Right lobe of liver (tissue), 6 donors: ENCODE data around the gene MUC13. TPM values are rescaled to one million over a fixed set of nuclear protein-coding genes. Genes with fewer than 3 reads are reported as not detected.

Experiments
- ATAC-seq, 4 donors: fragments of 200-7000 bp; cut with Tn5 transposase; one replicate each; pipeline ENCODE4 v1.9.1; 2020; ENCODE audit warnings: mild to moderate bottlenecking in 4 of 4, moderate library complexity in 4 of 4
- DNase-seq, 3 donors: peaks; one replicate each; pipeline ENCODE4 v3.0.0-alpha.2; 2020
- H3K27ac ChIP-seq, 3 donors: fragments of 200-600 bp; one replicate each; pipeline ENCODE4 v1.8.0; 2022
- H3K27me3 ChIP-seq, 2 donors: fragments of 200-600 bp; one replicate each; pipeline ENCODE4 v1.8.0; 2022
- H3K36me3 ChIP-seq, 4 donors: fragments of 200-600 bp; sonication (generic) in 1 of 4; one replicate each; pipeline versions ENCODE4 v1.5.1 to v1.8.0; 2017 to 2022; ENCODE audit warnings: control low read depth in 1 of 4
- H3K4me1 ChIP-seq, 4 donors: fragments of 200-600 bp; sonication (generic) in 1 of 4; one replicate each; pipeline versions ENCODE4 v1.5.1 to v1.8.0; 2017 to 2022; ENCODE audit warnings: control low read depth in 1 of 4
- H3K4me3 ChIP-seq, 3 donors: fragments of 200-600 bp; one replicate each; pipeline ENCODE4 v1.8.0; 2022
- H3K9me3 ChIP-seq, 4 donors: fragments of 200-600 bp; sonication (generic) in 1 of 4; one replicate each; pipeline versions ENCODE4 v1.5.1 to v1.8.0; 2017 to 2022; ENCODE audit warnings: control low read depth in 1 of 4
- CTCF ChIP-seq, 4 donors: fragments of 200-600 bp in 3 of 4; fragments of 450-650 bp in 1 of 4; IDR thresholded peaks; one replicate each; pipeline versions ENCODE4 v1.5.1 to v1.8.0; 2016 to 2022; ENCODE audit warnings: antibody characterized with exemption in 4 of 4, mild to moderate bottlenecking in 2 of 4
- POLR2A ChIP-seq: fragments of 450-650 bp; IDR thresholded peaks from one replicate; pipeline ENCODE4 v1.6.1; 2017; ENCODE audit warnings: antibody characterized with exemption, mild to moderate bottlenecking
- WGBS: methylation state at CpG from one replicate; pipeline ENCODE4 v1.1.6; 2018; ENCODE audit warnings: low coverage, low lambda C conversion rate; ENCODE audit not compliant: insufficient coverage; ENCODE audit errors: missing lambda C conversion rate; 5-methylcytosine and 5-hydroxymethylcytosine counted together
- intact Hi-C, 2 donors: fragments of 100-400 bp; cut with DNase I; formaldehyde crosslinking; loops; one replicate each; pipeline versions ENCODE4 v1.11.2 to v1.14.1; 2022
- total RNA-seq, 6 experiments: library from RNA; depleted of rRNA in 2 of 6; stranded (reverse); fragments of >200 nt in 2 of 6; fragmentation: NEBNext Ultra II Directional in 3 of 6; extraction: Animal tissue kit (Norgen Biotek cat#: 25700) in 3 of 6; gene quantifications; one replicate each; pipeline versions ENCODE4 v1.1.0 to v1.2.4, GENCODE V29; 2016 to 2023
- donor health status: DM: no; HTN: yes; CAD: no.
- donor health status: DM: no; HTN: no; CAD: no.
- donor health status: DM: no; HTN: no; CAD: no.
- donor health status: DM: no; HTN: yes; CAD: no.
- donor health status: DM: no; HTN: yes; CAD: no.

The MUC13 gene
- total RNA-seq, 6 experiments from 2014 or later: 1.9 to 4.5 (median 2.1) TPM; not detected in 3

DNA sequence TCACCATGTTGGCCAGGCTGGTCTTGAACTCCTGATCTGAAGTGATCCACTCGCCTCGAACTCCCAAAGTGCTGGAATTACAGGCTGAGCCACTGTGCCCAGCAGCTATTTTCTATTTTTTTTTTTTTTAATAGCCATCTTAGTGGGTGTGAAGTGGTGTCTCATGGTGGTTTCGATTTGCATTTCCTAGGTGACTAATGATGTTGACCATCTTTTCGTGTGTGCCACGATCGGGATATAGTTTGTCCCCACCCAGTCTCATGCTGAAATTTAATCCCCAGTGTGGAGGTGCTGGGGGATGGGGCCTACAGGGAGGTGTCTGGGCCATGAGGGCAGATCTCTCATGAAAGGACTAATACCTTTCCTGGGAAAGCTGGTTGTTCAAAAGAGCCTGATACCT is 41.8 kb upstream of the MUC13 start:
- intact Hi-C loops: no loop called here
- TF ChIP-seq CTCF (IDR thresholded peaks at IDR 0.05): no peak
- H3K4me3 ChIP-seq: no peak overlapping the region
- H3K27ac ChIP-seq: no peak overlapping the region
- H3K36me3 ChIP-seq: no peaks in the 10 kb centered on the region
- DNase-seq (no peak), ATAC-seq (no peak)
- no peaks in the 10 kb centered on the region for H3K4me1 ChIP-seq
- WGBS: 87% methylated on average over 4 of the region's 6 CpGs
- H3K27me3 ChIP-seq: no peaks in the 10 kb centered on the region
- no peaks in the 10 kb centered on the region for H3K9me3 ChIP-seq

DNA sequence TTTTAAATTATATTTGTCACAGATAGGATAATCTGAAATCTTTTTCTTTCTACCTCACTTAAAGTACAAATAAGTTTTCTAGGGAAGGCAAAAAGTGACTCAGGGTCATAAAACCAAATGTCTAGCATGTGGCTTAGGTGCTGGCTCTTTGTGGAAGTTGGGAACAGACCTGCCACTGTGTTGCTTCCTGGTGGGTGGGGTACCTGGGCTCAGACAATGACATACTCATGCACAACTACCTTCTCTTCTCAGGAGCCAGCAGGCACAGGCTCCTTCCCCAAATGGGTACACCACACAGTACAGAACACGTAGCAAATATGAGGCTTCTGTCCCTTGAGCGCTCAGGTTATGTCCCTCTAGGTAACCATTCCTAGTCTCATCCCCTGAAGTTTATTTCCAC is 40.1 kb upstream of the MUC13 start:
- no peaks in the 10 kb centered on the region for H3K36me3 ChIP-seq

GRCh38 chr3:124973290-124973689 is 38.7 kb upstream of the MUC13 start:
- H3K27ac ChIP-seq: no peak overlapping the region
- ATAC-seq: no peak
- intact Hi-C loops: no loop called here

More for the DNA sequence above, 40.1 kb upstream of the MUC13 start:
- H3K27ac ChIP-seq: no peak overlapping the region
- no peaks in the 10 kb centered on the region for H3K9me3 ChIP-seq
- TF ChIP-seq POLR2A: no peak
- TF ChIP-seq CTCF (IDR thresholded peaks at IDR 0.05): no peak
- intact Hi-C loops: no loop called here
- no peak for DNase-seq
- no peak overlapping the region for H3K4me3 ChIP-seq
- no peak for ATAC-seq
- 86% methylated on average over 1 of the region's 2 CpGs for WGBS
- no peaks in the 10 kb centered on the region for H3K4me1 ChIP-seq
- H3K27me3 ChIP-seq: no peaks in the 10 kb centered on the region

DNA sequence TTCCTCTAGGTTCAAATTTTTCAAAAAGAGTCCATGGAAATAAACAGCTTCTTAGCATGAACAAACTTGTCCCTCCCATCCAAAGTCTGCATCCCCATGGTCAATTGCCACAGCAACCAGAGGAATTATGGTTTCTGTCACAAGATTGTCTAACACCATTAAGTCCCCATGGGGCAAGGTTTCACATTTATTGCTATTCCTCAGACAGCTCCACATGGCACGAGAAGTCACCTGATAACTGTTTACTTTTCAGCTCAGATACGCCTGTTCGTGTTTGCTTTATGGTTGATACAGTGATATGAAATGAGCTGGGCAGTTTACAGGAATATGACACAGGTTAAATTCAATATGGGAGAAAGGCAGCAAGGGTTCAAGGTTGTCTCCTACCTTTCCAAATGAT is 37.9 kb upstream of the MUC13 start:
- intact Hi-C loops: no loop called here
- Histone ChIP-seq H3K4me1 (no peaks in the 10 kb centered on the region), H3K27ac (no peak overlapping the region), H3K36me3 (no peaks in the 10 kb centered on the region), H3K4me3 (no peak overlapping the region), H3K9me3 (no peaks in the 10 kb centered on the region), H3K27me3 (no peaks in the 10 kb centered on the region)
- TF ChIP-seq CTCF (IDR thresholded peaks at IDR 0.05) (no peak), POLR2A (no peak)
- WGBS: 78% methylated on average over 3 of the region's 3 CpGs
- ATAC-seq (peak in 1 of 4 donors; percentile 78), DNase-seq (no peak)

More at GRCh38 chr3:124973290-124973689, 38.7 kb upstream of the MUC13 start:
- TF ChIP-seq POLR2A (no peak), CTCF (IDR thresholded peaks at IDR 0.05) (no peak)
- no peak overlapping the region for H3K4me3 ChIP-seq
- H3K4me1 ChIP-seq: no peaks in the 10 kb centered on the region
- no peaks in the 10 kb centered on the region for H3K27me3 ChIP-seq
- no peaks in the 10 kb centered on the region for H3K36me3 ChIP-seq
- no peak for DNase-seq
- H3K9me3 ChIP-seq: no peaks in the 10 kb centered on the region
